Endothelial cell of umbilical vein (primary cell): ENCODE measurements around the gene MPEG1. TPM values are rescaled to one million over a fixed set of nuclear protein-coding genes. Genes with fewer than 3 reads are reported as not detected.

Source experiments
- BruUV-seq: library from RNA; stranded (reverse); fragments of 400-500 nt; replicated peaks from 2 replicates; lab custom pipeline; 2021; lab: Mats Ljungman, UMichigan
- CTCF ChIA-PET: fragments of 300-600, 350-600 bp; sonication (Branson Sonifier 250); formaldehyde crosslinking; loops from one replicate; lab custom pipeline; 2021; ENCODE audit warnings: antibody characterized with exemption, inconsistent platforms; lab: Charles Lee
- POLR2A ChIA-PET: fragments of 300-600, 350-600 bp; sonication (Branson Sonifier 250); formaldehyde crosslinking; loops from one replicate; lab custom pipeline; 2021; ENCODE audit warnings: antibody characterized with exemption, inconsistent platforms; lab: Charles Lee
- DNase-seq: peaks from one replicate; pipeline ENCODE4 v3.0.0-alpha.2; 2011; ENCODE audit warnings: low read depth, low spot score
- FAIRE-seq: peaks from 2 replicates; lab custom pipeline; 2011; peaks lifted over from hg19 to GRCh38; lab: Jason Lieb, UNC
- H2AFZ ChIP-seq: 2 replicates; pipeline ENCODE4 v1.6.0; 2012; ENCODE audit warnings: low read depth, low read length, control low read depth, inconsistent platforms
- H3K27ac ChIP-seq: 2 replicates; pipeline ENCODE4 v1.5.1; 2011; ENCODE audit warnings: low read depth, mild to moderate bottlenecking, control low read depth, low read length, moderate library complexity; ENCODE audit not compliant: insufficient read depth
- H3K27me3 ChIP-seq, 2 experiments: 2 replicates each; pipeline versions ENCODE4 v1.6.0 to v1.6.1; 2011; ENCODE audit warnings: low read length in 2 of 2, mixed read lengths in 1 of 2; ENCODE audit not compliant: control insufficient read depth in 2 of 2, insufficient read depth in 2 of 2
- H3K36me3 ChIP-seq, 2 experiments: 2 replicates in 1 of 2; 3 replicates in 1 of 2; pipeline ENCODE4 v1.5.1; 2011; ENCODE audit warnings: low read length in 2 of 2, mild to moderate bottlenecking in 1 of 2, moderate library complexity in 1 of 2; ENCODE audit not compliant: control insufficient read depth in 2 of 2, insufficient read depth in 2 of 2; ENCODE audit errors: extremely low read depth in 1 of 2
- H3K4me1 ChIP-seq: 3 replicates; pipeline ENCODE4 v1.5.1; 2011; ENCODE audit warnings: mild to moderate bottlenecking, low read length; ENCODE audit not compliant: control insufficient read depth, insufficient read depth; ENCODE audit errors: extremely low read depth
- H3K4me2 ChIP-seq: 2 replicates; pipeline ENCODE4 v1.6.1; 2011; ENCODE audit warnings: low read length, control low read depth, mixed read lengths; ENCODE audit not compliant: insufficient read depth
- H3K4me3 ChIP-seq, 3 experiments: fragments of 200-600 bp in 1 of 3; sonication (generic), shearing (Covaris generic) in 1 of 3; replicated peaks in 1 of 3; 2 replicates each; pipeline ENCODE4 v1.5.1; 2011 to 2016; ENCODE audit warnings: control low read depth in 3 of 3, low read length in 3 of 3, mild to moderate bottlenecking in 2 of 3, inconsistent platforms in 1 of 3, low read depth in 1 of 3, moderate library complexity in 1 of 3; ENCODE audit not compliant: insufficient read depth in 1 of 3
- H3K79me2 ChIP-seq: 2 replicates; pipeline ENCODE4 v1.6.0; 2012; ENCODE audit warnings: low read length, inconsistent platforms; ENCODE audit not compliant: control insufficient read depth, insufficient read depth
- H3K9ac ChIP-seq: replicated peaks from 2 replicates; pipeline ENCODE3; 2011; ENCODE audit warnings: low read length, control low read depth; ENCODE audit not compliant: insufficient read depth; ENCODE audit errors: extremely low read depth
- H3K9me1 ChIP-seq: replicated peaks from 3 replicates; pipeline ENCODE4 v1.6.0; 2011; ENCODE audit warnings: mild to moderate bottlenecking, low read length; ENCODE audit not compliant: control insufficient read depth, insufficient read depth; ENCODE audit errors: extremely low read depth
- H3K9me3 ChIP-seq: replicated peaks from 2 replicates; pipeline ENCODE4 v1.5.1; 2012; ENCODE audit warnings: low read length, inconsistent platforms; ENCODE audit not compliant: control insufficient read depth, insufficient read depth
- H4K20me1 ChIP-seq: replicated peaks from 2 replicates; pipeline ENCODE3; 2011; ENCODE audit warnings: mild to moderate bottlenecking, low read length; ENCODE audit not compliant: control insufficient read depth, insufficient read depth; ENCODE audit errors: extremely low read depth
- EZH2 ChIP-seq: IDR thresholded peaks from 2 replicates; pipeline ENCODE4 v1.6.1; 2012; ENCODE audit warnings: borderline replicate concordance, low read depth, mild to moderate bottlenecking, moderate library complexity, low read length, inconsistent platforms; ENCODE audit not compliant: severe bottlenecking
- FOS ChIP-seq: IDR thresholded peaks from 2 replicates; pipeline ENCODE4 v1.6.1; 2011; ENCODE audit warnings: mild to moderate bottlenecking, low read length, moderate library complexity, borderline replicate concordance; ENCODE audit not compliant: insufficient read depth
- GATA2 ChIP-seq: IDR thresholded peaks from 2 replicates; pipeline ENCODE4 v1.7.0; 2011; ENCODE audit warnings: low read depth, mild to moderate bottlenecking, moderate library complexity, mixed read lengths, low read length; ENCODE audit not compliant: insufficient read length, insufficient read depth
- JUN ChIP-seq: IDR thresholded peaks from 2 replicates; pipeline ENCODE4 v1.6.1; 2011; ENCODE audit warnings: borderline replicate concordance, low read depth; ENCODE audit not compliant: insufficient read length, insufficient read depth
- MYC ChIP-seq: IDR thresholded peaks from one replicate; pipeline ENCODE4 v1.6.1; 2011; ENCODE audit warnings: mild to moderate bottlenecking, low read depth, low read length
- POLR2A ChIP-seq: IDR thresholded peaks from 2 replicates; pipeline ENCODE4 v1.6.1; 2012; ENCODE audit warnings: low read depth, mild to moderate bottlenecking, control low read depth, low read length
- POLR2AphosphoS5 ChIP-seq: IDR thresholded peaks from 2 replicates; pipeline ENCODE4 v1.6.1; 2012; ENCODE audit warnings: low read depth, mild to moderate bottlenecking, control low read depth, low read length, moderate library complexity; ENCODE audit not compliant: insufficient read depth
- dilution Hi-C: fragments of 300-500 bp; cut with MboI; formaldehyde crosslinking; loops from one replicate; pipeline ENCODE4 v1.15.0; 2019; ENCODE audit warnings: low sequenced_read_pairs; ENCODE audit not compliant: extremely low pct_ligation_motif_present
- intact Hi-C: fragments of 100-400 bp; cut with micrococcal nuclease; formaldehyde crosslinking; loops from one replicate; pipeline ENCODE4 v1.10.0; 2022
- polyA plus RNA-seq, 4 experiments: library from polyadenylated mRNA; depleted of rRNA in 3 of 4; stranded (reverse) in 3 of 4; unstranded in 1 of 4; fragments of >200 nt; gene quantifications; 2 replicates each; pipeline versions ENCODE4 v1.2.1 to v1.2.3, GENCODE V29; 2011 to 2012; ENCODE audit warnings: missing spikeins in 1 of 4
- total RNA-seq: library from RNA; stranded (reverse); gene quantifications from 2 replicates; pipeline ENCODE4 v1.2.3, GENCODE V29; 2021
- TF ChIP-seq, protein P1 (sequence below), 2 donors: IDR thresholded peaks; 1 replicate in 1 of 2; 2 replicates in 1 of 2; pipeline ENCODE4 v1.5.1; 2011; ENCODE audit warnings: low read length in 2 of 2, mild to moderate bottlenecking in 2 of 2, moderate library complexity in 2 of 2, control low read depth in 1 of 2, inconsistent platforms in 1 of 2, low read depth in 1 of 2; ENCODE audit not compliant: insufficient read depth in 1 of 2; ENCODE audit errors: extremely low read depth in 1 of 2
- TF ChIP-seq, protein P2 (sequence below): IDR thresholded peaks from 2 replicates; pipeline ENCODE4 v1.6.1; 2011; ENCODE audit not compliant: insufficient read depth, insufficient read length

Gene MPEG1
- total and polyA plus RNA-seq, 2 donors (not counting 3 experiments of a cell fraction or from before 2014, with no cell fraction given), result not detected

DNA sequence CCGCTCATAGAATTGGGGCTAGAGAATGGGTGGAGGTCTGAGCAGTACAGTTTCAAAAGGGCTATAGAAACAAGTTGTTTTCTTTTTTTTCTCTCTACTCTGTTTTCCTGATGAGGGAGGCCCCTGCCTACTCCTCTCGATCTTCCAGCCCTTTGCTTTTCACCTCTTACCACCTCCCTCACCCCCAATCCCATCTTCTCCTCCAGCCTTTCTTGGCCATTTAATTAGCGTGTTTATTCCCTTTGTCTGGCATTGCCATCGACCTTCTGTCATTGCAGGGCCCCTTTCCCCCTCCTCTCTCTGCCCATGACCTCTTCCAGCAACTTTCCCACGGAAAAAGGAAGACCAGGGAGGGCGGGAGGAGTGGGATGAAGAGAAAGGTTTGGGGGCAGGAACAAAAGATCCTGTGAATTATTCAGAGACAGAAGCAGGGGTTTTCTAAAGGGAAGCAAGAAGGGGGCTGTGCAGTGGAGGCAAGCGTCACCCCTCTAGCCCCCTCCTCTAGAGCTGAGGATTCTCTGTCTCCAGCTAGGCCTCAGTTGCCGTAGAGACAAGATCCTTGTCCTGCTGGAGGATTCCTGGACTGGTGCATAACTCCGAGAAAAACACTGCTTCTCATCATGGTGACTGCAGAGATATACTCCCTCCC lies 27.9 kb downstream of the MPEG1 start:
- FAIRE-seq, result no peak
- Histone ChIP-seq H3K4me1 (peaks cover 2% of the 10 kb centered on the region), H4K20me1 (no peaks in the 10 kb centered on the region), H3K79me2 (no peaks in the 10 kb centered on the region), H3K27ac (no peak overlapping the region), H3K9me1 (no peaks in the 10 kb centered on the region), H3K4me2 (no peak overlapping the region), H3K9me3 (no peaks in the 10 kb centered on the region), H3K36me3 (no peaks in the 10 kb centered on the region), H2AFZ (no peak overlapping the region), H3K27me3 (peaks cover 6 to 9% of the 10 kb centered on the region in 2 experiments), H3K4me3 (no peak overlapping the region), H3K9ac (no peak overlapping the region)
- dilution Hi-C loops (no loop called here), intact Hi-C loops (no loop called here)
- TF ChIP-seq, protein P1, sequence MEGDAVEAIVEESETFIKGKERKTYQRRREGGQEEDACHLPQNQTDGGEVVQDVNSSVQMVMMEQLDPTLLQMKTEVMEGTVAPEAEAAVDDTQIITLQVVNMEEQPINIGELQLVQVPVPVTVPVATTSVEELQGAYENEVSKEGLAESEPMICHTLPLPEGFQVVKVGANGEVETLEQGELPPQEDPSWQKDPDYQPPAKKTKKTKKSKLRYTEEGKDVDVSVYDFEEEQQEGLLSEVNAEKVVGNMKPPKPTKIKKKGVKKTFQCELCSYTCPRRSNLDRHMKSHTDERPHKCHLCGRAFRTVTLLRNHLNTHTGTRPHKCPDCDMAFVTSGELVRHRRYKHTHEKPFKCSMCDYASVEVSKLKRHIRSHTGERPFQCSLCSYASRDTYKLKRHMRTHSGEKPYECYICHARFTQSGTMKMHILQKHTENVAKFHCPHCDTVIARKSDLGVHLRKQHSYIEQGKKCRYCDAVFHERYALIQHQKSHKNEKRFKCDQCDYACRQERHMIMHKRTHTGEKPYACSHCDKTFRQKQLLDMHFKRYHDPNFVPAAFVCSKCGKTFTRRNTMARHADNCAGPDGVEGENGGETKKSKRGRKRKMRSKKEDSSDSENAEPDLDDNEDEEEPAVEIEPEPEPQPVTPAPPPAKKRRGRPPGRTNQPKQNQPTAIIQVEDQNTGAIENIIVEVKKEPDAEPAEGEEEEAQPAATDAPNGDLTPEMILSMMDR (IDR thresholded peaks at IDR 0.05; ENCODE audit: extremely low read depth in 1 of 2, insufficient read depth in 1 of 2, low read depth in 1 of 2, low read length in 2 of 2), result no peak
- no peak for TF ChIP-seq MYC
- no peak for TF ChIP-seq JUN
- TF ChIP-seq POLR2AphosphoS5, result no peak
- TF ChIP-seq EZH2, result no peak
- no peak for TF ChIP-seq POLR2A
- TF ChIP-seq FOS, result no peak
- TF ChIP-seq, protein P2, sequence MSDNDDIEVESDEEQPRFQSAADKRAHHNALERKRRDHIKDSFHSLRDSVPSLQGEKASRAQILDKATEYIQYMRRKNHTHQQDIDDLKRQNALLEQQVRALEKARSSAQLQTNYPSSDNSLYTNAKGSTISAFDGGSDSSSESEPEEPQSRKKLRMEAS, result no peak
- no peak for TF ChIP-seq GATA2
- ChIA-PET POLR2A (no interaction called here), CTCF (interaction anchor here (0.9 to 6.4 kb wide), 6 partner anchors 7 to 37 kb away, joined by 3 to 74 read pairs (median 4); partner anchors contain the start of gene DTX4)
- DNase-seq, result no peak
- no TSS peak for BruUV-seq
